Breast epithelium (tissue), 3 donors: ENCODE results near the gene CLSTN2.

Source experiments
- POLR2A ChIP-seq: fragments of 450-650 bp; IDR thresholded peaks from one replicate; pipeline ENCODE4 v1.6.1; 2016; ENCODE audit warnings: antibody characterized with exemption, mild to moderate bottlenecking, moderate library complexity
- POLR2AphosphoS5 ChIP-seq, 3 donors: sonication (generic); formaldehyde crosslinking; IDR thresholded peaks; one replicate each; pipeline ENCODE4 v1.6.1; 2017; ENCODE audit warnings: antibody characterized with exemption in 3 of 3
- TF ChIP-seq, protein P1 (sequence below), 3 donors: fragments of 450-650 bp; IDR thresholded peaks; one replicate each; pipeline ENCODE4 v1.5.1; 2016 to 2017; ENCODE audit warnings: antibody characterized with exemption in 3 of 3, mild to moderate bottlenecking in 3 of 3, moderate library complexity in 3 of 3

DNA sequence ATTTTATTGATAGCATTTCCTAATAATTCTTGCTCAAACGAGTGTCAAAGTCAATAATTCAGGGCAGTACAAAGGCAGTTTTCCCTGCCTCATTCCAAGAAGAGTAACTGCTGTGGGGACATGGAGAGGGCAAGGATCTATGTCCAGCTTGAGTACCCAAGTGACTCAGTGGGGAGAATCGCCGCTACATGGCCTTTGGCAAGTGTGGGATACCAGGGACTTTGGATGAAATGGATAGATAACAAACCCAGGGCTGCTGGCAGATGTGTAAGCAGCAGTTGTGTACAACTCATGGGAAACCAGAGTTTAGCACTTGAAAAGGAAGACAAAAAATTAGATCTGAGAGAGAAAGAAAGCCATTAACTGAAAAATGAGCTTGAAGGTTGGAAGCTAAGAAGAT lies 620.7 kb downstream of the CLSTN2 start:
- TF ChIP-seq, protein P1, sequence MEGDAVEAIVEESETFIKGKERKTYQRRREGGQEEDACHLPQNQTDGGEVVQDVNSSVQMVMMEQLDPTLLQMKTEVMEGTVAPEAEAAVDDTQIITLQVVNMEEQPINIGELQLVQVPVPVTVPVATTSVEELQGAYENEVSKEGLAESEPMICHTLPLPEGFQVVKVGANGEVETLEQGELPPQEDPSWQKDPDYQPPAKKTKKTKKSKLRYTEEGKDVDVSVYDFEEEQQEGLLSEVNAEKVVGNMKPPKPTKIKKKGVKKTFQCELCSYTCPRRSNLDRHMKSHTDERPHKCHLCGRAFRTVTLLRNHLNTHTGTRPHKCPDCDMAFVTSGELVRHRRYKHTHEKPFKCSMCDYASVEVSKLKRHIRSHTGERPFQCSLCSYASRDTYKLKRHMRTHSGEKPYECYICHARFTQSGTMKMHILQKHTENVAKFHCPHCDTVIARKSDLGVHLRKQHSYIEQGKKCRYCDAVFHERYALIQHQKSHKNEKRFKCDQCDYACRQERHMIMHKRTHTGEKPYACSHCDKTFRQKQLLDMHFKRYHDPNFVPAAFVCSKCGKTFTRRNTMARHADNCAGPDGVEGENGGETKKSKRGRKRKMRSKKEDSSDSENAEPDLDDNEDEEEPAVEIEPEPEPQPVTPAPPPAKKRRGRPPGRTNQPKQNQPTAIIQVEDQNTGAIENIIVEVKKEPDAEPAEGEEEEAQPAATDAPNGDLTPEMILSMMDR (IDR thresholded peaks at IDR 0.05) = no peak
- no peak for TF ChIP-seq POLR2A
- no peak for TF ChIP-seq POLR2AphosphoS5 (IDR thresholded peaks at IDR 0.05)
